ENCODE measurements around the gene LSAMP.

LSAMP gene

DNA sequence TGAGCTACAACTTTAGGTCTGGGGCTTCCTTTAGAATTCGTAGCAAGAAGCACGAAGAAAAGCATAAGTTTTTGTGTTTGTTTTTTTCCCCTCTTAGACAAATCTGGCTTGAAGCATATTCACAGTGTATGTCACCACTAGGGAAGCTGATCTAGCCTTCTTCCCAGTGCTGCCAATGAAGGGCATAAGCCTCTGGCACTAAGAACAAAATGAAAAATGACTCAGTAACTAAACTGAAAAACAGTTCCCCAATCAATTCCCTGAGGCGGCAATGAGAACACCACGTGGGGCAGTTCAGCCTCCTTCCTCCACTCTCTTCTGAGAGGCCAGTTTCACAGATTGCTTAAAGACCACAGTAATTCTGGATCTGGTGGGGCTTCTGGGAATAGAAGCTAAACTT is 483.9 kb downstream of the LSAMP start:
- no peak for DNase-seq (ENCODE audit: low read depth)

DNA sequence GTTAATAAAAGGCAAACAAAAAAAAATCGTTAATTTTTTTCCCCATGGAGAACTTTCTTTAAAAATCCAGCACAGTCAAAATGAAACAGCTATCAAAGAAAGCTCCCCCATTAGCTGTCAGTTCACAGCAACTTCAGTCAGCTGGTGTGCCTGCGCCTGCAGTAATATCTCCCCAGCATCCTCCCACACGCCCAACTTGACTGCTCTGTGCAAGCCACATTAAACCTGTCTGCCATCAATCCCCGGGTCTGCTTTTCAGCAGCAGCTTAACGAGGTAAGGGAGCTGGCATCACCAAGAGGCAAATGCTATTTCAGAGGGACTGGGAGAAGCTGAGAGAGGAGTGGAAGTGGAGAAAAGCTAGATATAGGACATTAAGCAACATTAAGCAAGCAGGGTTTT is 484.5 kb downstream of the LSAMP start:
- DNase-seq (ENCODE audit: low read depth) = no peak

DNA sequence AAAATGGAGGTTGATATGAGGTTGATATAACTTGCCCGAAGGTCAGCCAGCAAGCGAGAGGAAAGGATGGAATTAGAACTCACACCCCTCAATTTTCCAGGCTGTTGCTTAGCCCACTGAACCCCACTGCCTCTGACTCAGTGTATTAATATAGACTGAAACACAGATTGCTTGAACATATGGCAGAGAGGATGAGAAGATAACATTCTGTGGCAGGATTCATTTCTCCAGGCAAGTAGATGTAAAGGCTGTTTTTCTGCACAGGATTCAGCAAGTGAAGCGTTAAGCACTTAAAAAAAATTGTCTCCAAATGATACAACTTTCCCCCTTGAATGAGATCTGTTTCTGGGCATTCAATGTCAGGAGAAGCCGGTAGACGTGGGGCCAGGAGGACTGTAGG is 486.8 kb downstream of the LSAMP start:
- DNase-seq (ENCODE audit: low read depth) = no peak

DNA sequence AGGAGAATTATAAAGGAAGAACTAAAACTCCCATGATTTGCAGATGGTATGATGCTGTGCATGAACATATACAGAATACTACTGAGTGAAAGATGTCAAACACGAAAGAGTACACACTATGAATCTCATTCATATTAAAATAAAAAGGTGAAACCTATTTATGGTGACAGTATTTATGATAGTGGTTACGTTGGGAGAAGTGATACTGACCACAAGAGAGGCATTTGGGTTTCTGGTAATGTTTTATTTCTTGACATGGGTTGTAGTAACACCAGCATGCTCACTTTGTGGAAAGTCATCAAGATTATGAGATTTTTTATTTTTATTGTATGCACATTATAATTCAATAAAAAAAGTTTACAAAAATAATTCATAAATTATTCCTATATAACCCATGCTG is 498.0 kb downstream of the LSAMP start:
- no peak for DNase-seq (ENCODE audit: low read depth)

DNA sequence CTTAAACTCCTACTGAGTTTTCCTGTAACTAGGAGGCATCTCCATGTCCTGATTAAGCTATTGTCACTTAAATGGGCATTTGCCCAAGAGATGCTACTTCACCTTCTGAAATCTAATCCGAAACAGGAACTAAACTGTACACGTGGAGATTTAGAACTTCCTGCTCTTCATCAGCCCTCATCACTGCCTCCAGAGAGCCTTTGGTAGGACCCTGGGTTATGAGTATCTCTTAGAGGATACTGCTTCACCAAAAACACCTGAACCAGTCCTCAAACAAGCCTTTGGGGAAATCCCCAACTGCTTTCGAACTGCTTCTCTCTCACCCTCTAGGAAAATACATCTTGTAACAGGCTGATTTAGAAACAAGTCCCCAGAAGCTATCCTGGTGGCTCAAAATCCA is 501.7 kb downstream of the LSAMP start:
- no peak for DNase-seq (ENCODE audit: low read depth)

DNA sequence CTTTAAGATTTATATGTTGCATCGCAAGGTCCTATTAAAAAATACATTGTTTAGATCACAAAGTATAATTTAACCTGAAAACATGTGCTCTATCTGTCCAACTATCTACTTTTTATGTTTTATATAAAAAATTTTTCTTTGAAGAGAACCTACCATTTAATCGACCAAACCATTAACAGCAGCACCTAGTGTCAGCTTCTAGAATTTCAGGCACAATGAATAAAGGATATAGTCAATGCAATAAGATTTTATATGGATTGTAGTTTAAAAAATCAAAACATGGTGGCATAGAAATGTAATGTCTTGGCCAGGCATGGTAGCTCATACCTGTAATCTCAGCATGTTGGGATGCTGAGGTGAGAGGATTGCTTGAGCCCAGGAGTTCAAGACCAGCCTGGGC is 508.2 kb downstream of the LSAMP start:
- DNase-seq (ENCODE audit: low read depth) = no peak

DNA sequence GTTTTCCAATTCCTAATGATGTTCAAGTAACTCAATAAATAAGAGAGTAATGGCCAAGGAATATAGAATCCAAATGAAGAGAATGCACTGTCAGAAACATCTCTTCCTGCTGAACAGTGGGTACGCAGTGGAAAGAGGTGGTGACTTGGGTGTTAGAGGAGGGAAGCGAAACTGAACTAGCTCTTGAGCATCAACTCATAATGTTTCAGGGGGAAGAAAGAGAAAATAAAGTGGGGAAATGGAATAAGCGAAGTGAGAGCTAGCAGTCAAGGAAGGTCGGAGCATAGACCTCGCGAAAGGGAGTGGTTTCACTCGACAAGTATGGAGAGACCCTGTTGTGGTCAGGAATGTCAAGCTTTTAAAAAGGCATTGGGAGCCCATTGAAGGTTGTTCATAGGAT is 512.5 kb downstream of the LSAMP start:
- DNase-seq (ENCODE audit: low read depth) = no peak

DNA sequence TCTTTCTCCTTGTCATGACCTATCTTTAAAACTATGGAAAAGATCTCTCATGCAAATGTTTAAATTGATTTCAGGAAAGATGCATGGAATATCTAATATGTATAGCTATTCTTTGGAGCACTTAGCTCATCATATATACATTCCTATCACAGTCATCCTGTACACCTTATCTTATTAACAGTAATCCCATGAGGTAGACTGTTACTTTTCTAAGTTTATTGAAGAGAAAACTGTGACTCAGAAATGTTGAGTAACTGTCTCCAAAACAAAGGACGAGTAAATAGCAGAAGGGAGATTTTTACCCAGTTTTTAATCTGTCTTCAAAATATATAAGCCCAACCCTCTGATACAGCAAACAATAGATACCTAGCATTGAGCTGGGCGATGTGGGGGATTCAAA is 513.7 kb downstream of the LSAMP start:
- DNase-seq (ENCODE audit: low read depth) = no peak

DNA sequence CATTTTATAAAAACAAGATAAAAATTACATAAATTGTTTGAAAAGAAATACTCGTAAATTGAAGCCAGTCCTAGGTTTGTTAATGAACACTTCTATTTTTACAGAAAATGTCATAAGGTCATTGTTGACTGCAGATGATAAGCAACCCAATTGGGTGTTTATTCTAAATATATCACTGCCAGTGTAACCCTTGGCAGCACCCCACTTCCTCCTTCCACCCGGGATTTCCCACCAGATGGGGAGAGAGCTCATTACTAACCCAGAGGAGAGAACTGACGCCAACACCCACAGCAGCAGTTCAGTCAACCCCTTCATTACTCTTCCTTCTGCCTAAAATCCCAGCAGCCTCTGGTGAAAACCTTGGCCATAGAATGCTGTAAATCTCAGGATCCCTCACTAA is 514.4 kb downstream of the LSAMP start:
- no peak for DNase-seq (ENCODE audit: low read depth)

DNA sequence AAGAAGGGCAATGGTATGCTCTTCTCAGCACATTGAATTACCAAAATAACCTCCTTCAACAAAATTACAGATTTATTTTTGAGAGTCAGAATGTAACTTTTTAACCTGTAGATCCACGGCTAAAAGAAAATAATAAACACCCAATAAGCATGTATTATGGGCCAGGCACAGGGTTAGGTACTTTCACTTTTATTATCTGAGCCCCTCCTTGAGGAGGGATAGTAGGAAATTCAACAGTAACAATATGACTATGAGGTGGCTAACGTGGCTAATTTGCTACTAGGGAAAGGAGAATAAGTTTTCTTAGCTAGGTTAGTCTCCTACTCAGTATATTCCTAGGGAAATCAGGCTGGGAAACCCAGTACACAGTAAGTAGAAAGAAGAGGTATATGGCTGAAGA is 515.1 kb downstream of the LSAMP start:
- no peak for DNase-seq (ENCODE audit: low read depth)

DNA sequence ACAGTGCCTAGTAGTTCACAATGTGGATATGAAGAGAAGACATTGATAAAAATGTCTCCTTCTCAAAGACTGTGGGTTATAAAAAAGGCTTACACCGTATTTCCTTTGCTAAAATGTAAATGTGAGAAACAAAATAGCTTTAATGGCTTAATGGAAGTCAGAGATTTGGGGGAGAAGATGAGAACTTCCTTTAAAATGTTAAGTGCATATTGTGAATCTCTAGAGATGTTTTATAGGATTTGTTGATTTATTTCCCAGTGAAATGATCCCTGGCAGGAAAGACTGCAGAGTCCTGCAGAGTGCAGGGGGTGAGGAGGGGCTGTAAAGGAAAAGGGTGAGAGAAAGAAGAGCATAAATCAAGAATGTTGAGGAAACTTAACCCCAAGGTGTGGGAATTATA is 516.9 kb downstream of the LSAMP start:
- DNase-seq (ENCODE audit: low read depth) = no peak

DNA sequence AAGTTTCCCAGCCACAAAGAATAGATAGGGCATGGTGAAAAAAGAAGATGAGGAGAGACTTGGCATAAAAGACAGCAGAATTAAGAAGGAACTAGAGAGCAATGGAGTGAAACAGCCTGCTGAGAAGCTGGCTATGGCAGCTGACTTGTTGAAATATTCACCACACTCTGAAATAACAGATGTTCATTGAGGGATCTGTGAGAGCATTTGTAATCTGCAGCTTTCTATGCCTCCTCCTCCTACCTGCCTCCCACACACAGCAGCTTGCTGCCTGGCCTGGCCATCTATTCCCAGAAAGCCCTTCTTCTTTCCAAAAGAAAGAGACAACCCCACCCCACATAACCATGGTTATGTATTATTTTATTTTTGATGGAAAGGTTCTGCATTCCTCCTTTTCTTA is 518.1 kb downstream of the LSAMP start:
- DNase-seq (ENCODE audit: low read depth) = no peak

DNA sequence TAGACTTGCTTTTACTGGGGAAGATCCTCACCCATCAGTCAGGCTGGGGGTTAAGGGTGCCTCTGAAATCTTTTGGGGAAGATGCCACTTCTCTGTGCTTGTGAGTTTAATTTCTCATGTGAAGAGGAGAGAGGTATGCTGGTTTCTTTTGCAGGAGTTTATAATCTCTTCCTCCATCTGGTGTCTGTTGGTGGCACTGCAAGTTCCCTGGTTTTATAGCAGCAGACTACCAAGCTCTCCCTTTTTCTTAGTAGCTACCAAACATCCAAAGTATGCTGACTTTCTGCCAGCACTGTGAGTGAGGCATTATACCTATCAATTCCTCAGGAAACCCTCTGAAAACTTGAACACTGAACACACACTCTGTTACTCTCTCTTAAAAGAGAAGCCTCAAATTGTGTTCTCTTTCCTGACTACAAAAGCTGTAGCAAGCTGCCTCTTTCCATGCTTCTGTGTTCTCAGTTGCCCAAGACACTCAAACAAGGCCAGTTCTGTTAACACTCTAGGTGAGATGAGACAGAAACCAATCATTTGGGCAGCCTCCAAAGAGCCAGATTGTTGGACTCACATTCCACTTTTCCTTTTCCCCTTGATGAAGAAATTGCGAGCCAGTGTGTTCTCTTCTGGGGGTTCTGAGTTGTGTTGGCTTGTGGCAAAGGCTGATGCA is 522.5 kb downstream of the LSAMP start:
- no peak for DNase-seq (ENCODE audit: low read depth)

DNA sequence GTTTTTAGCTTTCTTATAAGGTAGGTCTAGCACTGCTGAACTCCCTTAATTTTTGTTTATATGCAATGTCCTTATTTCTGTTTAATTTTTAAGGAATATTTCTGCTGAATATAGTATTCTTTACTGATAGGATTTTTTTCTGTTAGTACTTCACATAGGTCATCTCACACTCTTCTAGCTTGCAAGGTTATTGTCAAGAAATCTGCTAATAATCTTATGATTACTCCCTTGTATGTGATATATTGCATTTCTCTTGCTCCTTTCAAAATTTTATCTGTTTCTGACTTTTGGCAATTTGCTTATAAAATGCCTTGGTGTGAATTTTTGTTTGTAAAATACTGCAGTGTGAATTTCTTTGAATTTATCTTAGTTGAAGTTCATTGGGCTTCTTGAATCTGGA is 523.6 kb downstream of the LSAMP start:
- no peak for DNase-seq (ENCODE audit: low read depth)

DNA sequence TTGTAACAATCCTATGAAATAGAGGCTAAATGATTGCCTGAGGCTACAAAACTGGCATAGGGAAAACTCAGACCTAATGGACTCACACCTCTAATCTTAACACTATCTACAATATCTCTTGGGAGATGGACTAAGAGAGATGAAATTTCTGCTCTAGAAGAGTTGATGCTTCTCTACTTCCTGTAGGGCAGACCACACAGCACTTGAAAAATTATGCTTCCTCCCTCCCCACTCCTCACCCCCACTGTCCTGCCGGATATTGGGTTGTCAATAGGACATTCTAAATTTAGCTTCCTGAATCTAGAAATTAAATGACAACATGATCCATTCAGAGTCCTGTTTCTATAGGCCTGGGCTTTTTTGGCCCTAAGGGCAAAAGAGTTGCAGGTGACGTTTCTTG is 526.4 kb downstream of the LSAMP start:
- no peak for DNase-seq (ENCODE audit: low read depth)

DNA sequence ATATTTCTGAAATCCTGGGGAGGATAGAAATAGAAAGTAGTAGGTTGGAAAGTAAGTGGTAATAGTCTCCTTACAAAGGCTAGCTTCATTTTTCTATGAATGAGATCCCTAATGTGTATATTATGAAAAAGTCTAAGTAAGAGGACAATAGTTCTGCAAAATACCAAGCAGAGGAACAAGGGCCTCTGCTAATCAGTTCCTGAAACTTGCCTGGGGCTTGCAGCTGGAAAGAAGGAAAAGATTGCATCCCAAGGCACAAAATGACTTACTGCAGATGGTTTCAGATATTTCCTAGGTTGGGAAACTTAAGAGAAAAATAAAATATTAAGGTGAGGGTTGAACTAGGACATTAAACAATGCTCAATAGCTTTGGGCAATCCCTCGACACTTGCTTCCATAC is 528.4 kb downstream of the LSAMP start:
- no peak for DNase-seq (ENCODE audit: low read depth)

DNA sequence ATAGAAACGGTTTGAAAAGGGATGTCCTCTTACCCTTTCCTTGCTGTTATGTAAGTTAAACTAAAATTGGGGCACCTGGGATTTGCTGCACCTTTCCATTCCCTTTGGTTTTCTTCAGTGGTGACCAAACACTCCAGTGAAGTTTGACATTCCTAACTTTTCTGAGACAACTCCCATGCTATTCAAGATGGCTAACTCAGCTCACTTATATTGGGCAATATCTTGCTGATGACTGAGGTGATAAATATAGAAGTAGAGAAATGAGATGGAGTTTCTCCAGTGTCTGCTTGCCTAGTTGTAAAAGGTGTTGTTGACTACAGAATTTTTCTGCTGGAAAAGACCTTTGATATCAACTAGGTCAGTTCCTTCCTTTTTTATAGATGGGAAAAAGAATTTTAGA is 530.2 kb downstream of the LSAMP start:
- DNase-seq (ENCODE audit: low read depth) = no peak

DNA sequence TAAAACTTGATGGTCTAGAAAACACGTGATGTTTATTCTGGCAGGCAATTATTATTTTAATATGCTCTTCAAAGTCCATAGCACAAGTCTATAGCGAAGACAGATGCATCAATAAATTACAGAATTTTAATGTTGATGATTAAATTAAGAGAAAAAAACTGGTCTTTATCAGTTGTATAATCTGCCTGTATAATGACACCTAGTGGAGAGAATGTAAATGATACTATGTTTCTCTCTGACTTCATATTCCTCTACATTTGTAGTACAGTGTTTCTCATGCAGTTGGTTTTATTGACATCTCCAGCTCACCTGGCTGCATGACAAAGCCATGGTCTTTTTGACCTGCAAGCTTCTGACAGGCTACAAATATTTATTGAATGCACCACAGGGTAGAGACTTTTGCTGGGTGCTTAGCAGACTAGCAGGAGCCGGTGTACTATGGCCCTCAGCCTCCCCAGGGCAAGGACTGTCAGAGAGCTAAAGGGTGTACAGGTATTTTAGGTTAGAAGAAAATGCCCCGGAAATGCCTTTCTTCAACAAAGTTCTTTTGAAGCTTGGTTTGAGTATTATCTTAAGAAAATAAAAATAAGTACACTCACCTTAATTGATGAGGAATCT is 532.1 kb downstream of the LSAMP start:
- no peak for DNase-seq (ENCODE audit: low read depth)

DNA sequence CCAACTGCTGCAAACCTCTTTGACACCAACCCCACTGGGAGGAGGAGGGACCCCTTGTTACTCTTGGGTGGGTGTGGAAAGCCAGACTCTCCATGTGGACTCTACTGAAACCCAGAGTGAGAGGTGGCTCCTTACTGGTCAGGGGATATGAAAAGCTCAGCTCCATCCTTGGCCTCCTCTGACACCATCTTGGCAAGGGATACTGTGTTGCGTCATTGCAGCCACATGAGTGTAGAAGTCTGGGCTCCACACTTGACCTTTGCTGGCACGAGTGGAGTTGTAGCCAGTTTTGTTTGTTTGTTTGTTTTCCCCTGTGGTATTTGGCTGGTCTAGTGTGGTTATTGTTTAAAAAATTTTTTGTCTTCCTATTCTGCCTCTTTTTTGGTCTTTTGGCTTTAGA is 532.9 kb downstream of the LSAMP start:
- DNase-seq (ENCODE audit: low read depth) = no peak

DNA sequence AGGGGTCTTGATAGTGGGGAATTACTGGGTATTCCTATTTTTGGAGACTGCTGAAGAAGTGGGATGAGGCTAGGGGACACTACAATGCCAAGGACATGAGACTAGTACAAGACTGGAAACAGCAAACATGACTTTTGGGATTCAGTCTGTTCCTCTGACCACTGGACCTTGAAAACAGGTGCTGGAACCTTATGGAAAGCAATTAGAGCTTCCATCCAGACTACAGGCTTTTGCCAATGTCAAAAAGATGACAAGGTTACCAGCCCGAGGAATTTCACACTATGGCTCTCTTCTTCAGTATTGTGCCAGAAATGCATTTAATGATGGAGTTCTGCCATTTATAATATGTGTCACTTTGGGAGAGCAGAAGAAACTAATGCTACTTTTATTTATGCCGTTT is 539.4 kb downstream of the LSAMP start:
- no peak for DNase-seq (ENCODE audit: low read depth)

DNA sequence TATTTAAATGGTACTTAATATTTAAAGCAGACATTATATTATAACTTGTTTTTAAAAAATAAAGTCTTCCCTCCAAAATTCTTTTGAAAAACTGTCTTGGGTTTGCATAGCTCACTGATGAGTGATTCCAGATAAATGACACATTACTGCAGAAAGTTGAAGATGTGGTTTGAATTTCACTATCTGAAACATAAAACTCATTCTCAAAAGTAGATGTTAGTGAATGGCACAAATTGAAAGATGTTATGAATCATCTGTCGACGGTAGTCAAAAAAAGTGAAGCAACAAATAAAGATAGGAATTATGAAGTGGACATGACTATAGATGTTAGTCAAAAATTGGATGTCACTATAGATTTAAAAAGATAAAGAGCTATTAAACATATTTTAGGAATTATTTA is 541.4 kb downstream of the LSAMP start:
- no peak for DNase-seq (ENCODE audit: low read depth)

DNA sequence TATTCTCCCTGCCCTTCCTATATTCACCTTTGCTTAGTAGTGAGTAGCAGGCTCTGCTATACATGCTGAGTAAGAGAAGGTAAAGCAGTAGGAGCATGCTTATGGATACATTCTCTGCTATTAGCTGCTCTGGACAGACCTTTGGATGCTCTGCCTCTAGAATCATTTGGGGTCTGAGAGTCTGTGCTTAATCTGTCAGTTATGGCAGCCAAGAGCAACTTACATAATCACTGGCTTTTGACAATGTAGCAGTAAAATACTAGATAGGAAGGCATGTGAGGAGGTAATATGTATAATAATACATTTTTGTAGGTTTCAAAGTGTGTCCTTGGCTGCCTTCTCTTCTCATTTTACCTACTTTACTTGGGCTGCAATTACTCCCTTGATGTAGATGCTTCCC is 544.3 kb downstream of the LSAMP start:
- DNase-seq (ENCODE audit: low read depth) = no peak

DNA sequence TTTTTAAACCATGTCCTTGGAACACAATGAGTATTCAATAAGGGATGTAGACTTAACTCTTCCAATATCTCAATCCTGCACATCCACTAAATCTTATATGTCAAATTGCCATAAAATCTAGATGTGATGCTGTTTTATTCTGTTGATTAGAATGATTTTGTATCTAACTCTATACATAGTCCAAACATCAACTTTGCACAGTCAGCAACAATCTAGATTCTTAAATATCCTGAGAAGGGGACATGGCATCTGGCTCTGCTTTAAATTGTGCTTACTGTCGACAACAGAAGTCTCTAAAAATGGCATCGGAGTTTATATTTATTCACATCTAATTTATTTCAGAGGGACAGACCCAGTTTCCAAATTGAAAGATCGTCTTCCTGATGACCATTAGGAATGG is 545.8 kb downstream of the LSAMP start:
- DNase-seq (ENCODE audit: low read depth) = no peak

DNA sequence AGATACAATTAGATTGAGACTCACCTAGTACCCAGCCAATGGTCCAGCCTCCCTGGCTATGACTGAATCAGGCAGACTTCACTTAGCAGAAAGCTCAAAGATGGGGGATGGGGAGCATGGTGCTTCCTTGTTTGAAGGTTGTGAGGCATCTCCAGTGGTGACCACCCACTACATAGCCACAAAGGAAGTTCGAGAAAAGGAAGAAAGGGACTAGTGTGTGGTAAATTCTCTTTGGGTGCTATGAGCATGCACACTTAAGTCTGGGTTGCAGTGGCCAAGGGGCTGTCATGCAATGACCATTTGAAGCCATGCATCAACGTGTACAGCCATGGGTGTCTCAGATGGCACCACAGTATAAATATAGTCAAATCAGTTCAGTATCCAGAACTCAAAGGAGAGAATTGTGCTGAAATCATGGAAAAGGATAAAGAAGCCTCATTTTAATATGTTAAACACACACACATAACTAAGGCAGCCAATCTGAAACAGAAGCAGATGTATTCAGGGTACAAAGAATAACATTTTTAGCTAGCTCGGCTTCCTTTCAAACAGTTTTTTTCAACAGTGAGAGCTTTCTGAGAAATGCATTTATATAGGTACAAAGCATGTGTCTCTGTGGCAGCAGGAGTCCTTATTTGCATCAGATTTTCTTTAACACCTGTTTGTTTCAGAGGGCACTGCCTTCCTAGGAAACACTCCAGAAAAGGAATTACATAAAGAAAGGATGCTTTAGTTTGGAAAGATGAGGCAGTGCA is 546.5 kb downstream of the LSAMP start:
- DNase-seq (ENCODE audit: low read depth) = no peak
